DOHH2 (cell line): ENCODE data around the gene BLOC1S5.

Experiments used
- CTCF ChIP-seq: fragments of 200-600 bp; sonication (generic); IDR thresholded peaks from one replicate; pipeline ENCODE4 v1.5.1; 2014; ENCODE audit warnings: antibody characterized with exemption, mild to moderate bottlenecking, low read depth, low read length; ENCODE audit not compliant: poor library complexity, severe bottlenecking
- EZH2phosphoT487 ChIP-seq: fragments of 200-600 bp; sonication (generic); IDR thresholded peaks from 2 replicates; pipeline ENCODE4 v1.6.1; 2017; ENCODE audit warnings: borderline replicate concordance, mild to moderate bottlenecking, antibody characterized with exemption, low read length, moderate library complexity, mixed read lengths

- TF ChIP-seq CTCF (no peak), EZH2phosphoT487 (no peak)
Measured at GRCh38 chr6:7993399-7993798, 70.8 kb downstream of the BLOC1S5 start.
